Bronchial epithelial cell (primary cell): ENCODE measurements around the gene KMT2B. TPM values are rescaled to one million over a fixed set of nuclear protein-coding genes. Genes with fewer than 3 reads are reported as not detected.
"Not testable (repeated sequence)": the region's sequence is repeated elsewhere in the genome, so short reads cannot be mapped to it uniquely, and the experiment has no call there.

Source experiments
- DNase-seq: peaks from one replicate; pipeline ENCODE4 v3.0.0-alpha.2; 2010; ENCODE audit warnings: low read depth
- FAIRE-seq: peaks from 2 replicates; lab custom pipeline; 2011; peaks lifted over from hg19 to GRCh38; lab: Jason Lieb, UNC
- H3K27me3 ChIP-seq: 2 replicates; pipeline ENCODE4 v1.5.1; 2011; ENCODE audit warnings: low read length; ENCODE audit not compliant: control insufficient read depth, insufficient read depth
- H3K36me3 ChIP-seq: 2 replicates; pipeline ENCODE4 v1.5.1; 2011; ENCODE audit warnings: low read length; ENCODE audit not compliant: control insufficient read depth, insufficient read depth
- H3K4me3 ChIP-seq: 2 replicates; pipeline ENCODE4 v1.5.1; 2011; ENCODE audit warnings: mild to moderate bottlenecking, low read depth, low read length, control low read depth
- CTCF ChIP-seq: IDR thresholded peaks from 2 replicates; pipeline ENCODE4 v1.5.1; 2011; ENCODE audit warnings: mild to moderate bottlenecking, moderate library complexity, low read length, control low read depth, inconsistent platforms; ENCODE audit not compliant: insufficient read depth, severe bottlenecking
- total RNA-seq: library from RNA; depleted of rRNA; stranded (reverse); fragments of >200 nt; gene quantifications from 2 replicates; pipeline ENCODE4 v1.2.1, GENCODE V29; 2014

Gene KMT2B
- total RNA-seq, 1 donor from 2014 or later = 3.4 TPM

GRCh38 chr19:35768082-35768421 is 50.2 kb downstream of the KMT2B start:
- Histone ChIP-seq H3K4me3 (no peak overlapping the region), H3K27me3 (no peaks in the 10 kb centered on the region), H3K36me3 (peaks cover 15% of the 10 kb centered on the region)
- DNase-seq (no peak), FAIRE-seq (no peak)
- no peak for TF ChIP-seq CTCF

- not testable (repeated sequence) for H3K36me3 ChIP-seq, H3K27me3 ChIP-seq, H3K4me3 ChIP-seq, FAIRE-seq, DNase-seq
Observed at GRCh38 chr19:35772362-35772761, 54.6 kb downstream of the KMT2B start.

GRCh38 chr19:35773020-35773806 is 55.4 kb downstream of the KMT2B start:
- Histone ChIP-seq H3K36me3 (peaks cover 4% of the 10 kb centered on the region), H3K4me3 (no peak overlapping the region), H3K27me3 (no peaks in the 10 kb centered on the region)
- no peak for FAIRE-seq
- no peak for TF ChIP-seq CTCF
- peak; percentile 72 for DNase-seq

- Histone ChIP-seq H3K27me3 (no peaks in the 10 kb centered on the region), H3K36me3 (no peaks in the 10 kb centered on the region), H3K4me3 (peak overlapping the region; percentile 58)
- no peak for FAIRE-seq
- DNase-seq = no peak
- TF ChIP-seq CTCF = no peak
Observed at GRCh38 chr19:35774274-35775045, 56.7 kb downstream of the KMT2B start.

- FAIRE-seq = no peak
Observed at GRCh38 chr19:35775046-35775297, 57.2 kb downstream of the KMT2B start.

More at GRCh38 chr19:35775046-35775297, 57.2 kb downstream of the KMT2B start:
- DNase-seq = no peak
- TF ChIP-seq CTCF = no peak
- Histone ChIP-seq H3K4me3 (peak overlapping the region; percentile 58), H3K27me3 (no peaks in the 10 kb centered on the region), H3K36me3 (no peaks in the 10 kb centered on the region)
